ENCODE measurements around the gene INAFM2. TPM values are rescaled to one million over a fixed set of nuclear protein-coding genes. Genes with fewer than 3 reads are reported as not detected.

The INAFM2 gene
- total and polyA plus RNA-seq, 2 experiments from 2014 or later, result 13.7 to 19.5 TPM

DNA sequence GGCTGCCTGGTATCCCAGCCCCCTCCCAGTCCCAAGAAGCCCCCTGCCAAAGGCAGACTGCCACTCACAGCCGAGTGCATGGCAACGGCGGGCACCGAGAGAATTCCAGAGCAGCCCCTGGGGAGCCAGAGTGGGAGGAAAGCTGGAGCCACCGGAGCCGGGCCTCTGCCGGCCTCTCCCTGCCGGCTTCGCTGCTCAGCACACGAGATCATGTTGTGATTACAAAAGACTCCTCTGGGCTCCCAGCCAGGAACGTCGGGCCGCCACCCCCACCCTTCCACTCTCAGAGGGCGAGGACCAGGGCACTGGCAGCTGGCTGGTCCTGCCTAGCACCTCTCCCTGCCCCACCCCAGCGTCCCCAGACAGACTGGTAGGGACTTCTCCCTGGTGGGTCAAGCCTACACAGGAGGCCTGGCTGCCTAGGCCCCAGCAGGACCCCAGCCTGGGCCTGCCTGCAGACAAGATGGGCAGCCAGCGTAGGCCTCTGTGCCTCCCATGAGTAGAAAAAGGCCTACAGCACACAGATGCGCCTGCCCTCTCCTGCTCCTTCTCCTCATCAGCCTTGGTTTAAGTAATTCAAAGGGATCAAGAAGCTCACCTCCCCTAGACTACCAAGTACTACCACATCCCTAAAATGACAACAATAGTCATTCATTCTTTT lies 17.4 kb downstream of the INAFM2 start, which contains the start of gene CCDC9B:
Gene CCDC9B (minus strand): TSS at position 200 of the 661 bp plus-strand sequence. CDS start 120 bp downstream, at position 80.
- Histone ChIP-seq H3K79me2 (no peaks in the 10 kb centered on the region), H3K9me3 (ENCODE audit: low read depth) (no peaks in the 10 kb centered on the region), H3K4me3 (no peak within 1 kb of the TSS), H3K36me3 (replicated peaks; ENCODE audit: insufficient read depth, low read depth) (no peaks in the 10 kb centered on the region), H3K9me2 (replicated peaks; ENCODE audit: insufficient read depth) (no peaks in the 10 kb centered on the region), H3K4me2 (peak within 1 kb of the TSS; percentile 70), H3K27ac (peak within 1 kb of the TSS; percentile 96), H3K4me1 (ENCODE audit: insufficient read depth) (peaks cover 45% of the 10 kb centered on the region), H3K27me3 (no peaks in the 10 kb centered on the region), H2AFZ (peak within 1 kb of the TSS; percentile 21), H4K20me1 (ENCODE audit: insufficient read depth, poor library complexity, severe bottlenecking) (no peaks in the 10 kb centered on the region)
- WGBS (ENCODE audit: low lambda C conversion rate, missing lambda C conversion rate), result 34% methylated on average over 15 of the region's 17 CpGs
- no peak for TF ChIP-seq EZH2 (IDR thresholded peaks at IDR 0.05; ENCODE audit: borderline replicate concordance)
- TF ChIP-seq, protein P1, sequence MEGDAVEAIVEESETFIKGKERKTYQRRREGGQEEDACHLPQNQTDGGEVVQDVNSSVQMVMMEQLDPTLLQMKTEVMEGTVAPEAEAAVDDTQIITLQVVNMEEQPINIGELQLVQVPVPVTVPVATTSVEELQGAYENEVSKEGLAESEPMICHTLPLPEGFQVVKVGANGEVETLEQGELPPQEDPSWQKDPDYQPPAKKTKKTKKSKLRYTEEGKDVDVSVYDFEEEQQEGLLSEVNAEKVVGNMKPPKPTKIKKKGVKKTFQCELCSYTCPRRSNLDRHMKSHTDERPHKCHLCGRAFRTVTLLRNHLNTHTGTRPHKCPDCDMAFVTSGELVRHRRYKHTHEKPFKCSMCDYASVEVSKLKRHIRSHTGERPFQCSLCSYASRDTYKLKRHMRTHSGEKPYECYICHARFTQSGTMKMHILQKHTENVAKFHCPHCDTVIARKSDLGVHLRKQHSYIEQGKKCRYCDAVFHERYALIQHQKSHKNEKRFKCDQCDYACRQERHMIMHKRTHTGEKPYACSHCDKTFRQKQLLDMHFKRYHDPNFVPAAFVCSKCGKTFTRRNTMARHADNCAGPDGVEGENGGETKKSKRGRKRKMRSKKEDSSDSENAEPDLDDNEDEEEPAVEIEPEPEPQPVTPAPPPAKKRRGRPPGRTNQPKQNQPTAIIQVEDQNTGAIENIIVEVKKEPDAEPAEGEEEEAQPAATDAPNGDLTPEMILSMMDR (IDR thresholded peaks at IDR 0.05; ENCODE audit: poor library complexity), result no peak
- no peak for TF ChIP-seq EZH2phosphoT487 (IDR thresholded peaks at IDR 0.05; ENCODE audit: low read depth, severe bottlenecking, unreplicated experiment)
- peak; percentile 91 for DNase-seq (ENCODE audit: low spot score)

DNA sequence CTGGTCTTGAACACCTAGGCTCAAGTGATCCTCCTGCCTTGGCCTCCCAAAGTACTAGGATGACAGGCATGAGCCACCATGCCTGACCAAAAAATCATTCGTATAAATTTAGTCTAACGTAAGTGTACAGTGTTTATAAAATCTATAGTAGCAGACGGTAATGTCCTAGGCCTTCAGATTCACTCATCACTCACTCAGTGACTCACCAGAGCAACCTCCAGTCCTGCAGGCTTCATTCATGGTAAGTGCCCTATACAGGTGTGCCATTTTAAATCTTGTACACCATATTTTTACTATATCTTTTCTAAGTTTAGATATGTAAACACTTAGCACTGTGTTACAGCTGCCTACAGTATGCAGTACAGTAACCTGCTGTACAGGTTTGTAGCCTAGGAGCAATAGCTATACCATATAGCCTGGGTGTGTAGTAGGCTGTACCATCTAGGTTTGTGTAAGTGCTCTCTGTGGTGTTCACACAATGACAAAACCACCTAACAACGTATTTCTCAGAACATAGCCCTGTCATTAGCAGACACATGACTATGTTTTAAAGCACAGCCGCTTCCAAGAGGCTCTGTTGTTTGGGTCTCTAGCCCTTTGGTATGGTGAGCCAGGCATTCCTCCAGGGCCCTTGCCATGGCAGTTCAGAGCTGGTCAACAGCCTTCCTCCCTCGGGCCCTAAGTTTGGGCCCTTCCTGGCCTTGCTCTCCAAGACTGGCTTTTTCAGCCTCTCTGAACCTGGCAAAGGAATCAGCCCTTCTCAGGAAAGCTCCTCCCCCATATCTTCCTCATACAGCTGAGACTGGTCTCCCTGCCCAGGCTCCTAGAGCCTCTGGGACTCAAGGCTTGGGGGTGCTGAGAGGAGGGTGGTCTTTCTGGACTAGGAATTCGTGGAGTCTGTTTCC lies 19.2 kb downstream of the INAFM2 start:
- no peak for DNase-seq (ENCODE audit: low spot score)
- Histone ChIP-seq H3K27me3 (no peaks in the 10 kb centered on the region), H3K4me1 (ENCODE audit: insufficient read depth) (peaks cover 59% of the 10 kb centered on the region), H3K4me3 (no peak overlapping the region), H2AFZ (no peak overlapping the region), H4K20me1 (ENCODE audit: insufficient read depth, poor library complexity, severe bottlenecking) (no peaks in the 10 kb centered on the region), H3K79me2 (no peaks in the 10 kb centered on the region), H3K36me3 (replicated peaks; ENCODE audit: insufficient read depth, low read depth) (no peaks in the 10 kb centered on the region), H3K9me2 (replicated peaks; ENCODE audit: insufficient read depth) (no peaks in the 10 kb centered on the region), H3K9me3 (ENCODE audit: low read depth) (no peaks in the 10 kb centered on the region), H3K4me2 (no peak overlapping the region), H3K27ac (peak overlapping the region; percentile 80)
- no peak for TF ChIP-seq EZH2 (IDR thresholded peaks at IDR 0.05; ENCODE audit: borderline replicate concordance)
- TF ChIP-seq, protein P1 (IDR thresholded peaks at IDR 0.05; ENCODE audit: poor library complexity), result no peak
- TF ChIP-seq EZH2phosphoT487 (IDR thresholded peaks at IDR 0.05; ENCODE audit: low read depth, severe bottlenecking, unreplicated experiment), result no peak
- WGBS (ENCODE audit: low lambda C conversion rate, missing lambda C conversion rate), result 79% methylated on average over 7 of the region's 7 CpGs

DNA sequence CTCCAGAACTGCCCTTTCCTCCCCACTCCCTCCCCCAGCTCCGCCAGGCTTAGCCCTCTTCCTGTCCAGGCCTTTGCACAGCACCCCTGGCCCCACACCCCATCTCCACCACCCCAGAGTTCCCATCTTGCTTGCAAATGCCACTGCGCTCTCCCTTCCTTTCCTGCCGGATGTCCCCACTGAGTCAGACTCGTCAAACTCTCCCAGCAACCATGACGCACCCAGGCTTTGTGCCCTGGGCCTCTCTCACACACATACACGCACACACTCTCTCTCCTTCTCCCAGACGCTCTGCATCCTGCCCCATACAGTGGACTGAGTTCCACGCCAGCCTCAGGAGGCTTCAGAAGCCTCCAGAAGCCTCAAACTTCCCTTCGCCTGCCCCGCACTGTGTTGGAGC lies 20.0 kb downstream of the INAFM2 start:
- Histone ChIP-seq H3K27me3 (no peaks in the 10 kb centered on the region), H3K4me3 (no peak overlapping the region), H3K9me2 (replicated peaks; ENCODE audit: insufficient read depth) (no peaks in the 10 kb centered on the region), H2AFZ (no peak overlapping the region), H3K27ac (peak overlapping the region; percentile 80), H3K4me2 (no peak overlapping the region), H3K79me2 (no peaks in the 10 kb centered on the region), H3K9me3 (ENCODE audit: low read depth) (no peaks in the 10 kb centered on the region), H4K20me1 (ENCODE audit: insufficient read depth, poor library complexity, severe bottlenecking) (no peaks in the 10 kb centered on the region), H3K36me3 (replicated peaks; ENCODE audit: insufficient read depth, low read depth) (no peaks in the 10 kb centered on the region), H3K4me1 (ENCODE audit: insufficient read depth) (peaks cover 65% of the 10 kb centered on the region)
- peak; percentile 60 for DNase-seq (ENCODE audit: low spot score)
- TF ChIP-seq, protein P1 (IDR thresholded peaks at IDR 0.05; ENCODE audit: poor library complexity), result no peak
- TF ChIP-seq EZH2phosphoT487 (IDR thresholded peaks at IDR 0.05; ENCODE audit: low read depth, severe bottlenecking, unreplicated experiment) (no peak), EZH2 (IDR thresholded peaks at IDR 0.05; ENCODE audit: borderline replicate concordance) (no peak)
- 83% methylated on average over 10 of the region's 10 CpGs for WGBS (ENCODE audit: low lambda C conversion rate, missing lambda C conversion rate)

Data from hepatocyte (in vitro differentiated cells).